B cell (primary cell): ENCODE measurements around the gene PLEKHN1. TPM values are rescaled to one million over a fixed set of nuclear protein-coding genes. Genes with fewer than 3 reads are reported as not detected.

Experiments
- ATAC-seq: fragments of 200-7000 bp; cut with Tn5 transposase; one replicate; pipeline ENCODE4 v1.10.0; 2021; ENCODE audit warnings: low read depth, mild to moderate bottlenecking, moderate number of reproducible peaks, moderate library complexity
- CTCF ChIA-PET: fragments of 350-600 bp; sonication (Branson Sonifier 250); formaldehyde crosslinking; loops from one replicate; lab custom pipeline; 2021; ENCODE audit warnings: antibody characterized with exemption, inconsistent platforms; lab: Charles Lee
- POLR2A ChIA-PET: fragments of 350-600 bp; sonication (Branson Sonifier 250); formaldehyde crosslinking; loops from one replicate; lab custom pipeline; 2021; ENCODE audit warnings: antibody characterized with exemption; lab: Charles Lee
- DNase-seq: peaks from one replicate; pipeline ENCODE4 v3.0.0; 2013
- H2AFZ ChIP-seq: 2 replicates; pipeline ENCODE4 v1.6.1; 2012; ENCODE audit warnings: mild to moderate bottlenecking, low read depth, low read length; ENCODE audit not compliant: insufficient read depth, poor library complexity, severe bottlenecking
- H3K27ac ChIP-seq, 2 donors: 1 replicate in 1 of 2; 2 replicates in 1 of 2; pipeline ENCODE4 v1.5.1; 2012 to 2013; ENCODE audit warnings: low read length in 2 of 2, mild to moderate bottlenecking in 2 of 2, moderate library complexity in 1 of 2
- H3K27me3 ChIP-seq, 4 experiments: fragments of 200-600 bp in 1 of 4; sonication (generic) in 1 of 4; replicated peaks in 1 of 4; 1 replicate in 2 of 4; 2 replicates in 2 of 4; pipeline versions ENCODE4 v1.6.1 to v1.7.0; 2013 to 2016; ENCODE audit warnings: low read length in 3 of 4, mild to moderate bottlenecking in 2 of 4, mixed read lengths in 1 of 4, moderate library complexity in 1 of 4; ENCODE audit not compliant: insufficient read depth in 4 of 4, control insufficient read depth in 3 of 4; ENCODE audit errors: control extremely low read depth in 1 of 4
- H3K36me3 ChIP-seq, 2 experiments: replicated peaks in 1 of 2; 1 replicate in 1 of 2; 2 replicates in 1 of 2; pipeline versions ENCODE4 v1.6.1 to v1.7.1; 2013; ENCODE audit warnings: low read length in 1 of 2; ENCODE audit not compliant: insufficient read depth in 2 of 2, control insufficient read depth in 1 of 2; ENCODE audit errors: control extremely low read depth in 1 of 2, extremely low read depth in 1 of 2
- H3K4me1 ChIP-seq, 2 donors: fragments of 200-600 bp in 1 of 2; sonication (generic) in 1 of 2; 1 replicate in 1 of 2; 2 replicates in 1 of 2; pipeline versions ENCODE4 v1.5.1 to v1.6.1; 2013 to 2017; ENCODE audit warnings: low read length in 2 of 2; ENCODE audit not compliant: control insufficient read depth in 2 of 2, insufficient read depth in 2 of 2
- H3K4me2 ChIP-seq: replicated peaks from 2 replicates; pipeline ENCODE3; 2012; ENCODE audit warnings: mild to moderate bottlenecking, low read depth, low read length; ENCODE audit not compliant: poor library complexity, severe bottlenecking
- H3K4me3 ChIP-seq, 5 experiments: fragments of 200-600 bp in 1 of 5; sonication (generic) in 1 of 5; 1 replicate in 3 of 5; 2 replicates in 2 of 5; pipeline versions ENCODE4 v1.5.1 to v1.7.0; 2011 to 2016; ENCODE audit warnings: low read length in 4 of 5, mild to moderate bottlenecking in 4 of 5, low read depth in 2 of 5, control low read depth in 1 of 5, moderate library complexity in 1 of 5; ENCODE audit not compliant: insufficient read depth in 1 of 5; ENCODE audit errors: control extremely low read depth in 1 of 5, extremely low read depth in 1 of 5
- H3K79me2 ChIP-seq: fragments of 200-600 bp; sonication (generic); one replicate; pipeline ENCODE4 v1.6.0; 2016; ENCODE audit warnings: low read length; ENCODE audit not compliant: control insufficient read depth, insufficient read depth
- H3K9ac ChIP-seq: fragments of 200-600 bp; sonication (generic); 2 replicates; pipeline ENCODE4 v1.6.1; 2017; ENCODE audit warnings: mild to moderate bottlenecking, low read length, moderate library complexity
- H3K9me3 ChIP-seq, 3 donors: one replicate each; pipeline versions ENCODE4 v1.6.1 to v1.7.1; 2013; ENCODE audit warnings: low read length in 2 of 3; ENCODE audit not compliant: control insufficient read depth in 2 of 3, insufficient read depth in 1 of 3; ENCODE audit errors: control extremely low read depth in 1 of 3
- H4K20me1 ChIP-seq: 2 replicates; pipeline ENCODE4 v1.6.0; 2012; ENCODE audit warnings: mild to moderate bottlenecking, low read length; ENCODE audit not compliant: insufficient read depth, control insufficient read depth, poor library complexity, severe bottlenecking
- H3K27ac Mint-ChIP-seq: one replicate; pipeline ENCODE4 v1.8.0; 2021; ENCODE audit warnings: mixed read lengths
- H3K27me3 Mint-ChIP-seq: one replicate; pipeline ENCODE4 v1.8.0; 2021; ENCODE audit warnings: mixed read lengths
- H3K4me1 Mint-ChIP-seq: one replicate; pipeline ENCODE4 v1.8.0; 2021; ENCODE audit warnings: mixed read lengths
- H3K4me3 Mint-ChIP-seq: one replicate; pipeline ENCODE4 v1.8.0; 2021; ENCODE audit warnings: mixed read lengths
- H3K9me3 Mint-ChIP-seq: one replicate; pipeline ENCODE4 v1.8.0; 2022; ENCODE audit warnings: mixed read lengths; ENCODE audit not compliant: insufficient read depth
- CTCF ChIP-seq: fragments of 200-600 bp; IDR thresholded peaks from one replicate; pipeline ENCODE4 v1.8.0; 2022; ENCODE audit warnings: antibody characterized with exemption, mild to moderate bottlenecking
- EZH2 ChIP-seq: IDR thresholded peaks from 2 replicates; pipeline ENCODE4 v1.6.1; 2012; ENCODE audit warnings: borderline replicate concordance, low read depth, mild to moderate bottlenecking, moderate library complexity, low read length; ENCODE audit not compliant: insufficient read depth, poor library complexity, severe bottlenecking
- WGBS: methylation state at CpG from one replicate; pipeline ENCODE4 v1.1.5; 2013; ENCODE audit warnings: missing lambda C conversion rate; ENCODE audit not compliant: insufficient coverage; 5-methylcytosine and 5-hydroxymethylcytosine counted together
- intact Hi-C: fragments of 100-400 bp; cut with micrococcal nuclease; formaldehyde crosslinking; loops from one replicate; pipeline ENCODE4 v1.10.0; 2022
- polyA plus RNA-seq: library from polyadenylated mRNA; depleted of rRNA; stranded (reverse); fragments of >200 nt; gene quantifications from 2 replicates; pipeline ENCODE4 v1.2.3, GENCODE V29; 2012
- total RNA-seq, 2 donors: library from RNA; stranded (reverse); fragments of 120-200 nt in 1 of 2; gene quantifications; 1 replicate in 1 of 2; 2 replicates in 1 of 2; pipeline versions ENCODE4 v1.2.3 to v1.2.4, GENCODE V29; 2013 to 2022

PLEKHN1 gene
- total and polyA plus RNA-seq, 2 donors (not counting 1 experiment from before 2014, with no cell fraction given), result 0.36 to 1.1 TPM

GRCh38 chr1:960363-961131, 5.7 kb upstream of the PLEKHN1 start, which contains the start of gene KLHL17:
TSS of gene KLHL17 (plus strand) at chr1:960584. CDS start at chr1:960694, 110 bp downstream.
- peak within 1 kb of the TSS in 4 of 5 experiments; percentile 40 to 93 (median 60) for H3K4me3 ChIP-seq
- H3K27ac ChIP-seq, result peak within 1 kb of the TSS in 1 of 2 donors; percentile 64
- intact Hi-C loops, result no loop called here
- peaks cover 21% of the 10 kb centered on the region for H3K79me2 ChIP-seq
- TF ChIP-seq EZH2 (no peak), CTCF (no peak)
- H3K9me3 ChIP-seq, result no peaks in the 10 kb centered on the region
- ChIA-PET POLR2A (no interaction called here), CTCF (no interaction called here)
- peak within 1 kb of the TSS; percentile 98 for H3K9ac ChIP-seq
- peak; percentile 61 for ATAC-seq
- Mint-ChIP-seq H3K4me3 (peak within 1 kb of the TSS; percentile 88), H3K4me1 (peaks cover 14% of the 10 kb centered on the region), H3K27me3 (no peaks in the 10 kb centered on the region), H3K9me3 (no peaks in the 10 kb centered on the region), H3K27ac (peak within 1 kb of the TSS; percentile 77)
- peak within 1 kb of the TSS; percentile 98 for H2AFZ ChIP-seq
- peaks cover 0 to 17% of the 10 kb centered on the region in 2 experiments for H3K36me3 ChIP-seq
- peak within 1 kb of the TSS; percentile 83 for H3K4me2 ChIP-seq
- H3K27me3 ChIP-seq, result no peaks in the 10 kb centered on the region
- H4K20me1 ChIP-seq, result peaks cover 35% of the 10 kb centered on the region
- peaks cover 24 to 39% of the 10 kb centered on the region in 2 donors for H3K4me1 ChIP-seq
- DNase-seq, result peak; percentile 82
- WGBS, result under 1% methylated on average over 109 of the region's 109 CpGs

DNA sequence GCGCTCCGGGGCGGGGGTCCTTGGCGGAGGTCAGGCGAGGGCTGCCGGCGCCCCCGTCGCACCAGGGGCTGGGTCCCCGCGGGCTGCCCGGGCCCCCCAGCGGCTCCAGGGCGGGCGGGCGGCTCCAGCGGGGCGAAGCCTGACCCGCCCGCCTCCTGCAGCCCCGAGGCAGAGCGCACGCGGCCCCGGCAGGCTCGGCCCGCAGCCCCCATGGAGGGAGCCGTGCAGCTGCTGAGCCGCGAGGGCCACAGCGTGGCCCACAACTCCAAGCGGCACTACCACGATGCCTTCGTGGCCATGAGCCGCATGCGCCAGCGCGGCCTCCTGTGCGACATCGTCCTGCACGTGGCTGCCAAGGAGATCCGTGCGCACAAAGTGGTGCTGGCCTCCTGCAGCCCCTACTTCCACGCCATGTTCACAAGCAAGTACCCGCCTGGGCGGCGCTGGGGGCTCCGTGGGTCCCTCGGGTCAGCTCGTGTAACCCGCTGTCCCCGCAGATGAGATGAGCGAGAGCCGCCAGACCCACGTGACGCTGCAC, 5.1 kb upstream of the PLEKHN1 start:
- H4K20me1 ChIP-seq, result peaks cover 28% of the 10 kb centered on the region
- H3K9me3 ChIP-seq, result no peaks in the 10 kb centered on the region
- H3K4me3 Mint-ChIP-seq, result peak overlapping the region; percentile 75
- CTCF ChIA-PET, result no interaction called here
- peak overlapping the region; percentile 98 for H3K9ac ChIP-seq
- WGBS, result 42% methylated on average over 56 of the region's 56 CpGs
- H3K4me1 Mint-ChIP-seq, result peaks cover 14% of the 10 kb centered on the region
- H3K27ac ChIP-seq, result no peak overlapping the region
- no peaks in the 10 kb centered on the region for H3K27me3 Mint-ChIP-seq
- TF ChIP-seq EZH2 (no peak), CTCF (no peak)
- no peak for ATAC-seq
- no peak for DNase-seq
- peaks cover 20% of the 10 kb centered on the region for H3K79me2 ChIP-seq
- intact Hi-C loops, result no loop called here
- H3K4me2 ChIP-seq, result peak overlapping the region; percentile 83
- H2AFZ ChIP-seq, result peak overlapping the region; percentile 98
- H3K9me3 Mint-ChIP-seq, result no peaks in the 10 kb centered on the region
- H3K27ac Mint-ChIP-seq, result no peak overlapping the region
- no peaks in the 10 kb centered on the region for H3K27me3 ChIP-seq
- peaks cover 28 to 36% of the 10 kb centered on the region in 2 donors for H3K4me1 ChIP-seq
- POLR2A ChIA-PET, result no interaction called here
- peak overlapping the region in 4 of 5 experiments; percentile 28 to 93 (median 60) for H3K4me3 ChIP-seq
- H3K36me3 ChIP-seq, result peaks cover 0 to 11% of the 10 kb centered on the region in 2 experiments
